A549 treated with AZD2906 at 1 μM for 4 hours (cell line): ENCODE measurements around the gene GET4. TPM values are rescaled to one million over a fixed set of nuclear protein-coding genes. Genes with fewer than 3 reads are reported as not detected.

ENCODE experiments used
- total RNA-seq: library from RNA; stranded (reverse); fragments of 200-300 nt; extraction: Qiagen RNA extraction; gene quantifications from 5 replicates; pipeline ENCODE4 v1.2.3, GENCODE V29; 2022

Gene GET4, protein sequence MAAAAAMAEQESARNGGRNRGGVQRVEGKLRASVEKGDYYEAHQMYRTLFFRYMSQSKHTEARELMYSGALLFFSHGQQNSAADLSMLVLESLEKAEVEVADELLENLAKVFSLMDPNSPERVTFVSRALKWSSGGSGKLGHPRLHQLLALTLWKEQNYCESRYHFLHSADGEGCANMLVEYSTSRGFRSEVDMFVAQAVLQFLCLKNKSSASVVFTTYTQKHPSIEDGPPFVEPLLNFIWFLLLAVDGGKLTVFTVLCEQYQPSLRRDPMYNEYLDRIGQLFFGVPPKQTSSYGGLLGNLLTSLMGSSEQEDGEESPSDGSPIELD
- 40.6 to 71.2 TPM (median 59.6 TPM) in 5 replicates for total RNA-seq

DNA sequence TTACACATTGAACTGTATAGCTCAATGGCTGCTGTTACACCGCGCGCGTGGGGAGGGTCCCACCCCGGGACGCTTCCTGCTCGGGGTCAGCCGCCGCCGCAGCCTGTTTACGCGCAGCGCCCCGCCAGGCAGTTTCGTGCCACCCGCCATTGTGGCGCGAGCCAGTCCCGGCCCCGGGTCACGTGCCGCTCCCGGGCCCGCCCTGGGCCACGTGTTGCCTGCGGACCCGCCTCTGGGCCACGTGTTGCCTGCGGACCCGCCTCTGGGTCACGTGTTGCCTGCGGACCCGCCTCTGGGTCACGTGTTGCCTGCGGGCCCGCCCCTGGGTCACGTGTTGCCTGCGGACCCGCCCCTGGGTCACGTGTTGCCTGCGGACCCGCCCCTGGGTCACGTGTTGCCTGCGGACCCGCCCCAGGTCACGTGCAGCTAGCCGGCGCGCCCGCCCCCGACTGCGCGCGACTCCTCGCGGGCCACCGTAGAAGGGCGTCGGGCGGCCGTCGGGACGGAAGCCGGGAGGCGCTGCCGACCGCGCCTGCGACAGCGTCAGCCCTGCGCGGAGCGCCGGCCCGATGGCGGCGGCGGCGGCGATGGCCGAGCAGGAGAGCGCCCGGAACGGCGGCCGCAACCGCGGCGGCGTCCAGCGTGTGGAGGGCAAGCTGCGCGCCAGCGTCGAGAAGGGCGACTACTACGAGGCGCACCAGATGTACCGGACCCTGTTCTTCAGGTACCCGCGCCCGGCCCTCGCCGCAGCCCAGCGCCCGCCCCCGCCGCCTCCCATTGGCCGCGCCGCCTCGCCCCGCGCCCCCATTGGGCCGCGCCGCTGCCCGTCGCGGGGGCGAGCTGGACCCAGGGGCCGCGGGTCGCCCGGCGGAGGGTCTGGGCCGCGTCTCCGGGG is at the start of gene GET4:
TSS of gene GET4 (plus strand) at position 478 of the 895 bp plus-strand sequence. CDS start at position 570, 92 bp downstream.

DNA sequence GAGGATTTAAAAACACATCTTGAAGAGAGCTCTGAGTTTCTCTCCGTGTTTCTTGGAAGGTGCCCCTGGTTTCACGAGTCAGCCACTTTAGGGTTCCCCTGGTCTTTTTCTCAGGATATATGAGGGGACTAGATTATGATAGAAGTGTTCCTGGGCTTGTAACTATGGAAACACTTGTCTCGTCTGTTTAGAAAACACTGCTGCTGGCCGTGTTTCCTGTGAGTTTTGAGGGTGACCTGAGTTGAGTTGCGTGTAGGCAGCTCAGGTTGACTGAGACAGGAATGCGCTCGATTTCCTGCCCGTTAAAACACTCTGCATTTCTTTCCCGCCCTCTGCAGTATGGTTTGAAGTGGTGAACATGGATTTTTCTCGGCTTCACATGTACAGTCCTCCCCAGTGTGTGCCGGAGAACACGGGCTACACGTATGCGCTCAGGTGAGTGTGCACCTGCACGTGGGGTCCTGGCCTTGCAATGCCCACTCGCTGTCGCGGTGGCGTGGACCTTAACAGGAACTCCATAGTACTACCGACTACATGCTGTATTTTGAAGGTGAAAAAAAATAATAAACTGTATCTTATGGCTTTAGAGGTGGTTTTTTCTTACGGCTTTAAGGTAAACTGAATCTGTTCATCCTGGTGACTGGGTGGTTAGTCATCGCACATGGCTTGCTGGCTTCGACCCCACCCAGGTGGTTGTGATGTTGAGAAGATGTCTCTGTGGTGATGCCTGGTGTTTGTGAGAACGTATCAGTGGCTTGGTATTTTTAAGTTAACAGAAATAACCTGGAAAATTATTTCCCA is 44.0 kb upstream of the GET4 start, which contains the start of gene SUN1:
TSS of gene SUN1 (plus strand) at position 310 of the 801 bp plus-strand sequence. CDS start at position 359, 49 bp downstream.

Other genes with a start within 250 kb of the GET4 start
- 41.8 to 52.4 TPM (median 48.3 TPM) in 5 replicates for gene DNAAF5, start 149.9 kb upstream of the GET4 start, total RNA-seq
- 29.1 to 35.7 TPM (median 33.7 TPM) in 5 replicates for gene PRKAR1B, start 149.3 kb upstream of the GET4 start, total RNA-seq
- gene SUN1, start 44.1 kb upstream of the GET4 start, total RNA-seq, result 68.5 to 89.3 TPM (median 84.3 TPM) in 5 replicates
- 3.2 to 4.2 TPM (median 4.0 TPM) in 5 replicates for gene ADAP1, start 78.1 kb downstream of the GET4 start, total RNA-seq
- 4.6 to 5.6 TPM (median 5.1 TPM) in 5 replicates for gene COX19, start 99.0 kb downstream of the GET4 start, total RNA-seq
- not detected in 5 replicates for gene CYP2W1, start 106.6 kb downstream of the GET4 start, total RNA-seq
- 1.8 to 2.1 TPM (median 1.9 TPM) in 5 replicates for gene GPR146, start 168.0 kb downstream of the GET4 start, total RNA-seq
- gene GPER1, start 211.6 kb downstream of the GET4 start, total RNA-seq, result 1.4 to 2.0 TPM (median 1.8 TPM) in 5 replicates